ENCODE data around the gene DNAJC5.
A peak's percentile ranks its signal among the peaks of the same experiment; 100 is the strongest.
"Not testable (repeated sequence)": the region's sequence is repeated elsewhere in the genome, so short reads cannot be mapped to it uniquely, and the experiment has no call there.

DNAJC5 gene

GRCh38 chr20:63847237-63848002 is 47.5 kb upstream of the DNAJC5 start:
- peak; percentile 86 for TF ChIP-seq SPI1 (IDR thresholded peaks at IDR 0.05; ENCODE audit: borderline replicate concordance, low read depth)
- TF ChIP-seq, protein P1, sequence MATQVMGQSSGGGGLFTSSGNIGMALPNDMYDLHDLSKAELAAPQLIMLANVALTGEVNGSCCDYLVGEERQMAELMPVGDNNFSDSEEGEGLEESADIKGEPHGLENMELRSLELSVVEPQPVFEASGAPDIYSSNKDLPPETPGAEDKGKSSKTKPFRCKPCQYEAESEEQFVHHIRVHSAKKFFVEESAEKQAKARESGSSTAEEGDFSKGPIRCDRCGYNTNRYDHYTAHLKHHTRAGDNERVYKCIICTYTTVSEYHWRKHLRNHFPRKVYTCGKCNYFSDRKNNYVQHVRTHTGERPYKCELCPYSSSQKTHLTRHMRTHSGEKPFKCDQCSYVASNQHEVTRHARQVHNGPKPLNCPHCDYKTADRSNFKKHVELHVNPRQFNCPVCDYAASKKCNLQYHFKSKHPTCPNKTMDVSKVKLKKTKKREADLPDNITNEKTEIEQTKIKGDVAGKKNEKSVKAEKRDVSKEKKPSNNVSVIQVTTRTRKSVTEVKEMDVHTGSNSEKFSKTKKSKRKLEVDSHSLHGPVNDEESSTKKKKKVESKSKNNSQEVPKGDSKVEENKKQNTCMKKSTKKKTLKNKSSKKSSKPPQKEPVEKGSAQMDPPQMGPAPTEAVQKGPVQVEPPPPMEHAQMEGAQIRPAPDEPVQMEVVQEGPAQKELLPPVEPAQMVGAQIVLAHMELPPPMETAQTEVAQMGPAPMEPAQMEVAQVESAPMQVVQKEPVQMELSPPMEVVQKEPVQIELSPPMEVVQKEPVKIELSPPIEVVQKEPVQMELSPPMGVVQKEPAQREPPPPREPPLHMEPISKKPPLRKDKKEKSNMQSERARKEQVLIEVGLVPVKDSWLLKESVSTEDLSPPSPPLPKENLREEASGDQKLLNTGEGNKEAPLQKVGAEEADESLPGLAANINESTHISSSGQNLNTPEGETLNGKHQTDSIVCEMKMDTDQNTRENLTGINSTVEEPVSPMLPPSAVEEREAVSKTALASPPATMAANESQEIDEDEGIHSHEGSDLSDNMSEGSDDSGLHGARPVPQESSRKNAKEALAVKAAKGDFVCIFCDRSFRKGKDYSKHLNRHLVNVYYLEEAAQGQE (IDR thresholded peaks at IDR 0.05; ENCODE audit: insufficient replicate concordance, low read depth) = no peak
- TF ChIP-seq GABPA (IDR thresholded peaks at IDR 0.05; ENCODE audit: low read depth) = no peak
- TF ChIP-seq POLR2AphosphoS5 (IDR thresholded peaks at IDR 0.05; ENCODE audit: low read depth) = 0 out of 2 replicates have a peak, but pooled peaks have one; percentile 42
- no peak for TF ChIP-seq CTCF (IDR thresholded peaks at IDR 0.05; ENCODE audit: insufficient read depth, low read length)
- DNase-seq (ENCODE audit: low read depth in 1 of 2, low spot score in 1 of 2) = peak; percentile 52 to 59
- Histone ChIP-seq H3K4me3 (replicated peaks; ENCODE audit: insufficient read depth, low read length) (no peak overlapping the region), H3K27me3 (ENCODE audit: insufficient read depth, poor library complexity, severe bottlenecking) (peaks cover 7% of the 10 kb centered on the region), H3K27ac (replicated peaks) (peak overlapping the region; percentile 47)

DNA sequence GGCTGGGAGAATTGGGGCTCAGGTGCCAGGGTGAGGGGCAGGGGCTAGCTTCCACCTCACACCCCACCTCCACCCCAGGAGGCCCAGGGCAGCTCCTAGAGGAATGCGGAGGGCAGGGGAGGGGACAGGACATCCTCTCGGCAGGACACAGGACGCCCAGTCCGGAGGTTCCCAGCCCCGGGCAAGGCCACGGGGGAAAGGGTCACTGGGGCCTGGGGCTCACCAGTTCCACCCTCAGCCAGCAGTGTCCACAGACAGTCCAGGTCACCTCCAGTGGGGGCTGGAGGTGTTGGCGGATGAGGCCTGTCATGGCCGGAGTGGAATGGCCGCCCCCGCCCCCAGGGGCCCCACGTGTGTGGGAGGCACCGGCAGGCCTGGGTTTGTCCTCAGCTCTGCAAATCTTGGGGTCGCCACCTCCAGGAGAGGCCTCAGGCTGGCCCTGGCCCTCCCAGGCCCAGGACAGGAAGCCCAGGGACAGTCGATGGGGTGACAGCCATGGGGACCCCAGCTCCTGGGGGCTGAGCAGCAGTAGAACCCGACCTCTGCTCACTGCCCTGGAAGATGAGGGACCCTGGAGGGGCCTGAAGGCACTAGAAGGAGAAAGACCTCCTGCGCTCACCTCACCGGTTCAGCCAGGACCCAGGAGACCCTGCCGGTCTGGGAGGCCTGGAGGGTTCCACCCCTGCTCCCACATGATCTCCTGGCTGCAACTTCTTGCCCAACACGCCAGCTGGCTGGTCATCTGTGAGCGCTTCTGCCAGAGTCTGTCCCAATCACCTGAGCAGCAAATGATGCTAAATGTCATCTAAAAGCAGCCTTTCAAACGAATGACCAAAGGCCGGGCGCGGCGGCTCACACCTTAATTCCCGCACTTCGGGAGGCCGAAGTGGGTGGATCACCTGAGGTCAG is 46.7 kb upstream of the DNAJC5 start:
- no peak for DNase-seq (ENCODE audit: low read depth in 1 of 2, low spot score in 1 of 2)
- Histone ChIP-seq H3K27ac (replicated peaks) (peak overlapping the region; percentile 47), H3K4me3 (replicated peaks; ENCODE audit: insufficient read depth, low read length) (no peak overlapping the region), H3K27me3 (ENCODE audit: insufficient read depth, poor library complexity, severe bottlenecking) (peaks cover 4% of the 10 kb centered on the region)
- TF ChIP-seq SPI1 (IDR thresholded peaks at IDR 0.05; ENCODE audit: borderline replicate concordance, low read depth) (no peak), GABPA (IDR thresholded peaks at IDR 0.05; ENCODE audit: low read depth) (no peak), CTCF (IDR thresholded peaks at IDR 0.05; ENCODE audit: insufficient read depth, low read length) (no peak), POLR2AphosphoS5 (IDR thresholded peaks at IDR 0.05; ENCODE audit: low read depth) (no peak)
- TF ChIP-seq, protein P1 (IDR thresholded peaks at IDR 0.05; ENCODE audit: insufficient replicate concordance, low read depth) = no peak

DNA sequence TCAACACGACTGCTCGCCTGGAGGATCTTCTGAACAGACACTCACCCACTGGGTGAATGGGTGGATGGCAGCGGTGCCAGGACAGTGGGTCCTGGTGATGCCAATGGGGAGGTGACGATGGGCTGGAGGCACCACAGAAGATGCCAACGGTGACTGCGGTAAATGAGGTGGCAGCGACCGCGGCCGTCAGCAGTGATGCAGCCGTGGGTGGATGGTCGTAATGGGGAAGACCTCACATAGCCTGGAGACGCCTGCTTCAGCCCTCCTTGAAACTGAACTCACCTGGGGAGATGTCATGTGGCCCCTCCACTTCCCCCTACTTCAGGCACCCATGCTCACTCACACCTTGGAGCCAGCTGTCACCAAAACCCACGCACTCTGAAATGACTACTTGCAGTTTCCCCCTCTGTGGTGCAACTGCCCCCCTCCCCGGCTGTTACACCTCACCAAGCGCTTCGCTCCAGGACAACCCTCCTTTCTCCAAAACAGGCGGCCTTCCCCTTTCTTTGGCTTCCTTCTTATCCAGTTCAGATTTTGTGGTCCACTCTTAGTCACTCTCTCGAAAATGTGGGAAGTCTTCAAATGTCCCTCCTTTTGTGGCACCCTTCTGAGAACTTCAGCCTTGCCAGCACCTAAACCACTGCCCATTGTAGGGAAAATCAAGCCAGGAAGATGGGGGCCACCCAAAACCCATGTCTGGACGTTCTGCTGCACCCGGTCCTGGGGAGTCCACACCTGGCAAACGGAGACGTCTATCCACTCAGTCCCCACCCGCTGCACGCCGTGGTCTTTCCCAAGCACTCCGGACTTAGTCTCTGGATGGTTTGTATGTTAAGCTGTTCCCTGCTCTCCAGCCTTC is 44.0 kb upstream of the DNAJC5 start:
- Histone ChIP-seq H3K27ac (replicated peaks) (no peak overlapping the region), H3K27me3 (ENCODE audit: insufficient read depth, poor library complexity, severe bottlenecking) (no peaks in the 10 kb centered on the region), H3K4me3 (replicated peaks; ENCODE audit: insufficient read depth, low read length) (no peak overlapping the region)
- TF ChIP-seq SPI1 (IDR thresholded peaks at IDR 0.05; ENCODE audit: borderline replicate concordance, low read depth) = peak; percentile 55
- TF ChIP-seq, protein P1 (IDR thresholded peaks at IDR 0.05; ENCODE audit: insufficient replicate concordance, low read depth) = no peak
- peak in 1 of 2 experiments; percentile 42 for DNase-seq (ENCODE audit: low read depth in 1 of 2, low spot score in 1 of 2)

DNA sequence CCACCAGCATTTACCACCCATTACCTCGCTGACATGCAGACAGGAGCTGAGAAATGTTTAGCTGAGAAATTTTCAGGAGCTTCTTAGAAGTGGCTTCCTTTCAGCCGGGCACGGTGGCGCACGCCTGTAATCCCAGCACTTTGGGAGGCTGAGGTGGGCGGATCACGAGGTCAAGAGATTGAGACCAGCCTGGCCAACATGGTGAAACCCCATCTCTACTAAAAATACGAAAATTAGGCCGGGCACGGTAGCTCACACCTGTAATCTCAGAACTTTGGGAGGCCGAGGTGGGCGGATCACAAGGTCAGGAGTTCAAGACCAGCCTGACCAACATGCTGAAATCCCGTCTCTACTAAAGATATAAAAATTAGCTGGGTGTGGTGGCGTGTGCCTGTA is 43.4 kb upstream of the DNAJC5 start:
- not testable (repeated sequence) for H3K27ac ChIP-seq (replicated peaks); DNase-seq (ENCODE audit: low read depth in 1 of 2, low spot score in 1 of 2); H3K27me3 ChIP-seq (ENCODE audit: insufficient read depth, poor library complexity, severe bottlenecking); H3K4me3 ChIP-seq (replicated peaks; ENCODE audit: insufficient read depth, low read length)

DNA sequence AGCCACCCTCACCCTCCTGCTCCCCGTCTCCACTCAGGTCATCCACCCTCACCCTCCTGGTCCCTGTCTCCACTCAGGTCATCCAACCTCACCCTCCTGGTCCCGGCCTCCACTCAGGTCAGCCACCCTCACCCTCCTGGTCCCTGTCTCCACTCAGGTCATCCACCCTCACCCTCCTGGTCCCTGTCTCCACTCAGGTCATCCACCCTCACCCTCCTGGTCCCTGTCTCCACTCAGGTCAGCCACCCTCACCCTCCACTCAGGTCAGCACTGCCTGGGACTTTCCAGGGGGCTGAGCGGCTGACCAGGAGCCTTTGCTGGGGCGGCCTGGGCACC is 41.2 kb upstream of the DNAJC5 start:
- H3K27ac ChIP-seq (replicated peaks) = peak overlapping the region; percentile 54
- not testable (repeated sequence) for H3K4me3 ChIP-seq (replicated peaks; ENCODE audit: insufficient read depth, low read length); DNase-seq (ENCODE audit: low read depth in 1 of 2, low spot score in 1 of 2); H3K27me3 ChIP-seq (ENCODE audit: insufficient read depth, poor library complexity, severe bottlenecking)
